ENCODE measurements around the gene HCFC1. TPM values are rescaled to one million over a fixed set of nuclear protein-coding genes. Genes with fewer than 3 reads are reported as not detected.

The HCFC1 gene
- total and polyA plus RNA-seq, 2 experiments from 2014 or later, result 18.9 to 25.0 TPM

DNA sequence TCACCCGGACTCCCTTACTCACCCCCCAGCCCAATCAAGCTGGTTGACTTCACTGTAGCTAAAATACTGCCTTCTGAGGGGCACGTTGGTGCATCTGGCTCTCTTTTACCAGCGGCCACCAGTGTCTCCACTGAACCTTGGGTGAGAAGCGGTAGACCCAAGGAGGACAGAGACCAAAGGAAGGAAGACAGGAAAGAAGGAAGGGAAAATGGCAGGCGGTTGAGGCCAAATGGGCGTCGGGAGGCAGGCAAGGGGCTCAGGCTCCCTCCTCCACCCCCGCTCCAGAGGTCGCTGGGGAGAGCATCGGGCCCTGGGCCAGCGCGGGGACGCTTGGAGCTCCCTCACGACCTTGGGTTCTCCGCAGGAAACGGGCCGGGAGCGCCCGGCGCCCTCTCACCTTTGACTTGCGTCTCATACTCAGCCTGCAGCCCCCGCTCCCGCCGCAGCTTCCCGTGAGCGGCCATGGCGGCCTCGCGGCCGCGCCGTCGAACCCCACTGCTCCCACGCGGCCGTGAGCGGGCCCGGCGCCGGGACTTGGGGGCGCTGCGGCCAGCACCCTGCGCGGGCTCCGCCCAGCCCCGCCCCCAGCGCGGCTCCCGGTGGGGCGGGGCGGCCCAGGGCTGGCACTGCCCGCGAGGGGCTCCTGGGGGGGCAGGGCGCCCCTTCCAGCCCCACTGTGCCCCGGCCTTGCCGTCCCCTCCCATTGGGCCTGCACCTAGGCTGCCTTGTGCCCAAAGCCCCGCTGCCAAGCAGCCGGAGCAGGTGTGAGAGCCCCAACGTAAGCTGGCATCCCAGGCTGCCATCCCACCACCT is 45.7 kb downstream of the HCFC1 start, which contains the start of gene ARHGAP4:
TSS of gene ARHGAP4 (minus strand) at position 526 of the 813 bp plus-strand sequence. CDS start at position 464, 62 bp downstream.
- H2AFZ ChIP-seq, result no peak within 1 kb of the TSS
- 65% methylated on average over 21 of the region's 59 CpGs for WGBS (ENCODE audit: low lambda C conversion rate, missing lambda C conversion rate)
- peaks cover 7% of the 10 kb centered on the region for H3K4me1 ChIP-seq (ENCODE audit: insufficient read depth)

DNA sequence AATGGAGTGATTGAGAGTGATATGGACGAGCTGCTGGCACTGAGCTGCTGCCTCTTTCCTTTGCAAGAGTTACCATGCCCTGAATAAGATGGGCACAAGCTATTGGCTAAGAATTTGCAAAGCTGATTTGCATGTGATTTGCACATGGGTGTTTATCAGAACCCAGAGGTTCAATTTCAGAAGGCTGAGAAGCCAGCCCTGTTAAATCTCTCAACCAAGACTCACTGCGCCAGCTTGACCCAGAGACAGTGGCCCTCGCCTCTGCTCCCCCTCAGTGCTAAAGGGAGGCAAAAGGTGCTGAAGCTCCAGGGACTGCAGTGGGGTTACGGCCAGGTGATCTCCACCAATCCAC is 46.3 kb downstream of the HCFC1 start:
- Histone ChIP-seq H2AFZ (no peak overlapping the region), H3K9me3 (ENCODE audit: low read depth) (no peaks in the 10 kb centered on the region), H3K4me2 (no peak overlapping the region), H3K4me3 (no peak overlapping the region), H3K79me2 (no peaks in the 10 kb centered on the region), H4K20me1 (ENCODE audit: insufficient read depth, poor library complexity, severe bottlenecking) (no peaks in the 10 kb centered on the region), H3K4me1 (ENCODE audit: insufficient read depth) (peaks cover 7% of the 10 kb centered on the region), H3K9me2 (replicated peaks; ENCODE audit: insufficient read depth) (no peaks in the 10 kb centered on the region), H3K27me3 (no peaks in the 10 kb centered on the region), H3K27ac (no peak overlapping the region), H3K36me3 (replicated peaks; ENCODE audit: insufficient read depth, low read depth) (no peaks in the 10 kb centered on the region)
- WGBS (ENCODE audit: low lambda C conversion rate, missing lambda C conversion rate), result 76% methylated on average over 4 of the region's 4 CpGs
- TF ChIP-seq EZH2phosphoT487 (IDR thresholded peaks at IDR 0.05; ENCODE audit: low read depth, severe bottlenecking, unreplicated experiment) (no peak), EZH2 (IDR thresholded peaks at IDR 0.05; ENCODE audit: borderline replicate concordance) (no peak)
- TF ChIP-seq, protein P1, sequence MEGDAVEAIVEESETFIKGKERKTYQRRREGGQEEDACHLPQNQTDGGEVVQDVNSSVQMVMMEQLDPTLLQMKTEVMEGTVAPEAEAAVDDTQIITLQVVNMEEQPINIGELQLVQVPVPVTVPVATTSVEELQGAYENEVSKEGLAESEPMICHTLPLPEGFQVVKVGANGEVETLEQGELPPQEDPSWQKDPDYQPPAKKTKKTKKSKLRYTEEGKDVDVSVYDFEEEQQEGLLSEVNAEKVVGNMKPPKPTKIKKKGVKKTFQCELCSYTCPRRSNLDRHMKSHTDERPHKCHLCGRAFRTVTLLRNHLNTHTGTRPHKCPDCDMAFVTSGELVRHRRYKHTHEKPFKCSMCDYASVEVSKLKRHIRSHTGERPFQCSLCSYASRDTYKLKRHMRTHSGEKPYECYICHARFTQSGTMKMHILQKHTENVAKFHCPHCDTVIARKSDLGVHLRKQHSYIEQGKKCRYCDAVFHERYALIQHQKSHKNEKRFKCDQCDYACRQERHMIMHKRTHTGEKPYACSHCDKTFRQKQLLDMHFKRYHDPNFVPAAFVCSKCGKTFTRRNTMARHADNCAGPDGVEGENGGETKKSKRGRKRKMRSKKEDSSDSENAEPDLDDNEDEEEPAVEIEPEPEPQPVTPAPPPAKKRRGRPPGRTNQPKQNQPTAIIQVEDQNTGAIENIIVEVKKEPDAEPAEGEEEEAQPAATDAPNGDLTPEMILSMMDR (IDR thresholded peaks at IDR 0.05; ENCODE audit: poor library complexity), result no peak
- no peak for DNase-seq (ENCODE audit: low spot score)

More for the DNA sequence above, 45.7 kb downstream of the HCFC1 start, which contains the start of gene ARHGAP4:
- Histone ChIP-seq H3K4me2 (peak within 1 kb of the TSS; percentile 85), H3K9me3 (ENCODE audit: low read depth) (no peaks in the 10 kb centered on the region), H4K20me1 (ENCODE audit: insufficient read depth, poor library complexity, severe bottlenecking) (no peaks in the 10 kb centered on the region), H3K27ac (peak within 1 kb of the TSS; percentile 95), H3K27me3 (no peaks in the 10 kb centered on the region), H3K79me2 (no peaks in the 10 kb centered on the region), H3K9me2 (replicated peaks; ENCODE audit: insufficient read depth) (no peaks in the 10 kb centered on the region), H3K36me3 (replicated peaks; ENCODE audit: insufficient read depth, low read depth) (no peaks in the 10 kb centered on the region), H3K4me3 (no peak within 1 kb of the TSS)
- DNase-seq (ENCODE audit: low spot score), result no peak
- TF ChIP-seq, protein P1 (IDR thresholded peaks at IDR 0.05; ENCODE audit: poor library complexity), result no peak
- TF ChIP-seq EZH2 (IDR thresholded peaks at IDR 0.05; ENCODE audit: borderline replicate concordance), result no peak
- no peak for TF ChIP-seq EZH2phosphoT487 (IDR thresholded peaks at IDR 0.05; ENCODE audit: low read depth, severe bottlenecking, unreplicated experiment)

DNA sequence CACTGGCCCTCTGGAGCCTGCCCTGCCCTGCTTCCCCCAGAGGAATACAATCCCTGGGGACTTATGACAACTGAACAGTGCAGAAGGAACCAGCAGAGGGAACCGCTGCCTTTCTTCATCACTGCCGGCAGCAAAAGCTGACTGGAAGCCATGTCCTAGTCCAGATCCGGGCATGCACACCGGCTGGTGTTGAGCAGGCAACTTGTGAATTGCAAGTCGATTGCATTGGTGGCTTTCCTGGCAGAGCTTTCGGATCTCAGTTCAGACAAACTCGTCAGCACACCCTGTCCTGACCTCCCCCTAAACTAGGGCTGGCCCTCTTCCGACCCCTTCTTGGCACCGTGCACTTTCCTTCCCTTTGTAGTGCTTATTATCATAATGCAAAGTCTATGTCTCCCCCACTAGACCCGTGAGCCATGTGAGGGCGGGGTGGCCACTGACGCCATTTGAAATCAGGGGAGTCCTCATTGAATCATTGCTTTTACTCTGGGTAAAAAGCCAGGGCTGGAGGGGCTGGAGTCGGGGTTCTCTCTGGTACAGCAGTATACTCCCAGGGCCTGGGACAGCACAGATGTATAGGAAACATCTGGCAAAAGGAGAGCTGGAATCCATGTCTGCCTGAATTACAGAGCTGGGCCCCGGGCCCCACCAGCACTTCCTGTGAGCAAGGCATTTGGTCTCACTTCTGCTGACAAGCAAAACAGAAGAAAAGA is 47.3 kb downstream of the HCFC1 start:
- Histone ChIP-seq H3K36me3 (replicated peaks; ENCODE audit: insufficient read depth, low read depth) (no peaks in the 10 kb centered on the region), H3K9me2 (replicated peaks; ENCODE audit: insufficient read depth) (no peaks in the 10 kb centered on the region), H3K4me2 (no peak overlapping the region), H2AFZ (no peak overlapping the region), H3K9me3 (ENCODE audit: low read depth) (no peaks in the 10 kb centered on the region), H3K27me3 (no peaks in the 10 kb centered on the region), H4K20me1 (ENCODE audit: insufficient read depth, poor library complexity, severe bottlenecking) (no peaks in the 10 kb centered on the region), H3K4me3 (no peak overlapping the region), H3K79me2 (no peaks in the 10 kb centered on the region), H3K4me1 (ENCODE audit: insufficient read depth) (peaks cover 7% of the 10 kb centered on the region), H3K27ac (no peak overlapping the region)
- WGBS (ENCODE audit: low lambda C conversion rate, missing lambda C conversion rate), result 59% methylated on average over 14 of the region's 14 CpGs
- no peak for DNase-seq (ENCODE audit: low spot score)
- TF ChIP-seq, protein P1 (IDR thresholded peaks at IDR 0.05; ENCODE audit: poor library complexity), result peak; percentile 30
- TF ChIP-seq EZH2 (IDR thresholded peaks at IDR 0.05; ENCODE audit: borderline replicate concordance) (no peak), EZH2phosphoT487 (IDR thresholded peaks at IDR 0.05; ENCODE audit: low read depth, severe bottlenecking, unreplicated experiment) (no peak)

Measured in hepatocyte (in vitro differentiated cells).